GM12873 (cell line): ENCODE results near the gene STRN4.

Experiments
- CTCF ChIP-seq: IDR thresholded peaks from 2 replicates; pipeline ENCODE4 v1.5.1; 2012; ENCODE audit warnings: low read depth, mild to moderate bottlenecking, moderate library complexity, low read length, control low read depth; ENCODE audit not compliant: insufficient read depth; ENCODE audit errors: missing control alignments

STRN4 gene

GRCh38 chr19:46762245-46762890 lies 16.1 kb upstream of the STRN4 start:
- TF ChIP-seq CTCF: no peak

GRCh38 chr19:46761418-46761831 lies 15.2 kb upstream of the STRN4 start:
- TF ChIP-seq CTCF: no peak

GRCh38 chr19:46760363-46760762 lies 14.1 kb upstream of the STRN4 start:
- no peak for TF ChIP-seq CTCF

GRCh38 chr19:46759817-46760333 lies 13.6 kb upstream of the STRN4 start:
- TF ChIP-seq CTCF: no peak

- no peak for TF ChIP-seq CTCF
Observed at GRCh38 chr19:46759206-46759605, 13.0 kb upstream of the STRN4 start.

- TF ChIP-seq CTCF: no peak
Observed at GRCh38 chr19:46756544-46756888, 10.3 kb upstream of the STRN4 start.

- no peak for TF ChIP-seq CTCF
Observed at GRCh38 chr19:46755853-46756543, 9.7 kb upstream of the STRN4 start.
